SK-N-SH (cell line): Measurements from ENCODE around the gene PKM. TPM values are rescaled to one million over a fixed set of nuclear protein-coding genes. Genes with fewer than 3 reads are reported as not detected.
A peak's percentile ranks its signal among the peaks of the same experiment; 100 is the strongest.

Experiments used
- CTCF ChIA-PET: fragments of 300-600, 350-600 bp; formaldehyde crosslinking; extraction: SDS; loops from one replicate; lab custom pipeline; 2021; lab: Yijun Ruan, JAX
- POLR2A ChIA-PET: fragments of 350-600 bp; sonication (Branson Sonifier 250); formaldehyde crosslinking; extraction: SDS; loops from one replicate; lab custom pipeline; 2020; ENCODE audit warnings: antibody characterized with exemption, inconsistent platforms; lab: Yijun Ruan, JAX
- DNase-seq: peaks from one replicate; pipeline ENCODE4 v3.0.0; 2012
- H2AFZ ChIP-seq: fragments of 200-600 bp; sonication (generic); 2 replicates; pipeline ENCODE4 v1.8.1; 2016; ENCODE audit warnings: antibody characterized with exemption, mild to moderate bottlenecking, low read depth
- H3F3A ChIP-seq: fragments of 200-600 bp; sonication (generic); replicated peaks from 2 replicates; pipeline ENCODE3; 2016; ENCODE audit warnings: antibody characterized with exemption, mild to moderate bottlenecking; ENCODE audit not compliant: insufficient read depth
- H3K27ac ChIP-seq, 2 experiments: fragments of 200-500 bp in 1 of 2; fragments of 200-600 bp in 1 of 2; sonication (Bioruptor generic) in 1 of 2; sonication (generic), shearing (Covaris generic) in 1 of 2; 2 replicates each; pipeline versions ENCODE4 v1.5.1 to v1.6.1; 2014 to 2016; ENCODE audit warnings: low read depth in 2 of 2, inconsistent platforms in 1 of 2, low read length in 1 of 2, mild to moderate bottlenecking in 1 of 2, mixed read lengths in 1 of 2
- H3K27me3 ChIP-seq: fragments of 200-600 bp; sonication (generic), shearing (Covaris generic); 2 replicates; pipeline ENCODE4 v1.6.1; 2016; ENCODE audit warnings: mixed run types; ENCODE audit not compliant: insufficient read depth
- H3K36me3 ChIP-seq, 2 experiments: fragments of 200-500 bp in 1 of 2; fragments of 200-600 bp in 1 of 2; sonication (Bioruptor generic) in 1 of 2; sonication (generic) in 1 of 2; replicated peaks in 1 of 2; 2 replicates each; pipeline versions ENCODE3 to v1.5.1; 2014 to 2016; ENCODE audit warnings: low read length in 1 of 2, mild to moderate bottlenecking in 1 of 2; ENCODE audit not compliant: insufficient read depth in 2 of 2, control insufficient read depth in 1 of 2
- H3K4me1 ChIP-seq, 2 experiments: fragments of 200-500 bp in 1 of 2; fragments of 200-600 bp in 1 of 2; sonication (Bioruptor generic) in 1 of 2; sonication (generic), shearing (Covaris generic) in 1 of 2; 2 replicates each; pipeline versions ENCODE4 v1.5.1 to v1.6.1; 2014 to 2016; ENCODE audit warnings: low read depth in 1 of 2, low read length in 1 of 2, mixed run types in 1 of 2; ENCODE audit not compliant: insufficient read depth in 2 of 2, control insufficient read depth in 1 of 2
- H3K4me2 ChIP-seq: fragments of 200-600 bp; sonication (generic), shearing (Covaris generic); 2 replicates; pipeline ENCODE4 v1.6.1; 2017; ENCODE audit warnings: mixed run types
- H3K4me3 ChIP-seq, 2 experiments: fragments of 200-500 bp in 1 of 2; fragments of 200-600 bp in 1 of 2; sonication (Bioruptor generic) in 1 of 2; sonication (generic), shearing (Covaris generic) in 1 of 2; 2 replicates each; pipeline versions ENCODE4 v1.5.1 to v1.8.1; 2014 to 2016; ENCODE audit warnings: low read depth in 2 of 2, inconsistent platforms in 1 of 2, low read length in 1 of 2, mild to moderate bottlenecking in 1 of 2, mixed read lengths in 1 of 2, moderate library complexity in 1 of 2
- H3K79me2 ChIP-seq: fragments of 200-600 bp; sonication (generic); 2 replicates; pipeline ENCODE4 v1.8.1; 2017; ENCODE audit warnings: mild to moderate bottlenecking; ENCODE audit not compliant: insufficient read depth
- H3K9ac ChIP-seq: fragments of 200-600 bp; sonication (generic); 2 replicates; pipeline ENCODE4 v1.6.1; 2017; ENCODE audit warnings: mixed run types
- H3K9me2 ChIP-seq: fragments of 200-600 bp; sonication (generic); 2 replicates; pipeline ENCODE4 v1.6.1; 2017; ENCODE audit warnings: mixed run types
- H3K9me3 ChIP-seq: fragments of 200-600 bp; sonication (generic); 2 replicates; pipeline ENCODE4 v1.6.1; 2017; ENCODE audit warnings: mixed run types, mild to moderate bottlenecking, moderate library complexity
- H4K20me1 ChIP-seq: fragments of 200-600 bp; sonication (generic); 2 replicates; pipeline ENCODE4 v1.6.1; 2017; ENCODE audit warnings: mild to moderate bottlenecking, mixed run types; ENCODE audit not compliant: insufficient read depth
- CTCF ChIP-seq: fragments of 200-600 bp; sonication (generic); IDR thresholded peaks from 2 replicates; pipeline ENCODE4 v1.6.1; 2017; ENCODE audit warnings: antibody characterized with exemption, mild to moderate bottlenecking, moderate library complexity
- EP300 ChIP-seq, 2 experiments: IDR thresholded peaks; 2 replicates each; pipeline versions ENCODE4 v1.4.0 to v1.6.1; 2012; ENCODE audit warnings: borderline replicate concordance in 1 of 2, low read depth in 1 of 2, low read length in 1 of 2
- EZH2phosphoT487 ChIP-seq: fragments of 200-600 bp; sonication (generic); IDR thresholded peaks from 2 replicates; pipeline ENCODE4 v1.6.1; 2017; ENCODE audit warnings: low read depth, mixed run types, mild to moderate bottlenecking, antibody characterized with exemption, moderate library complexity, borderline replicate concordance
- FOXJ3 ChIP-seq: sonication (generic); formaldehyde crosslinking; IDR thresholded peaks from 2 replicates; pipeline ENCODE4 v1.5.1; 2020; ENCODE audit warnings: mild to moderate bottlenecking, missing genetic modification reagents
- FOXM1 ChIP-seq: IDR thresholded peaks from 2 replicates; pipeline ENCODE4 v1.4.0; 2012; ENCODE audit warnings: low read depth, mild to moderate bottlenecking
- GABPA ChIP-seq: IDR thresholded peaks from 2 replicates; pipeline ENCODE4 v1.4.0; 2012; ENCODE audit warnings: low read depth, mild to moderate bottlenecking
- JUND ChIP-seq: IDR thresholded peaks from 2 replicates; pipeline ENCODE4 v1.4.0; 2012
- MAX ChIP-seq: IDR thresholded peaks from 2 replicates; pipeline ENCODE4 v1.4.0; 2012; ENCODE audit warnings: low read depth
- MXI1 ChIP-seq: IDR thresholded peaks from 2 replicates; pipeline ENCODE4 v1.6.1; 2012; ENCODE audit warnings: mild to moderate bottlenecking, low read depth, low read length, improper control_type of control experiment
- NFIC ChIP-seq: IDR thresholded peaks from 2 replicates; pipeline ENCODE4 v1.4.0; 2012; ENCODE audit warnings: borderline replicate concordance
- PBX3 ChIP-seq: IDR thresholded peaks from 2 replicates; pipeline ENCODE4; 2012
- POLR2AphosphoS5 ChIP-seq: IDR thresholded peaks from 2 replicates; pipeline ENCODE4 v1.6.1; 2012; ENCODE audit warnings: low read depth, low read length
- RCOR1 ChIP-seq: fragments of 150-350 bp; IDR thresholded peaks from 2 replicates; pipeline ENCODE4 v1.6.1; 2017; ENCODE audit warnings: antibody characterized with exemption, low read length
- REST ChIP-seq: IDR thresholded peaks from 2 replicates; pipeline ENCODE4 v1.6.1; 2012; ENCODE audit warnings: mild to moderate bottlenecking, low read depth, low read length, moderate library complexity
- RFX5 ChIP-seq: IDR thresholded peaks from 2 replicates; pipeline ENCODE4 v1.6.1; 2012; ENCODE audit warnings: mild to moderate bottlenecking, improper control_type of control experiment, low read length
- RXRA ChIP-seq: IDR thresholded peaks from 2 replicates; pipeline ENCODE4 v1.4.0; 2012; ENCODE audit warnings: low read depth, mild to moderate bottlenecking, borderline replicate concordance
- SIN3A ChIP-seq: IDR thresholded peaks from 2 replicates; pipeline ENCODE4 v1.6.1; 2012; ENCODE audit warnings: low read depth, mild to moderate bottlenecking, low read length, moderate library complexity, borderline replicate concordance
- SMC3 ChIP-seq: IDR thresholded peaks from 2 replicates; pipeline ENCODE4 v1.6.1; 2012; ENCODE audit warnings: low read depth, low read length, improper control_type of control experiment
- TCF12 ChIP-seq: IDR thresholded peaks from 2 replicates; pipeline ENCODE4 v1.4.0; 2012
- TEAD4 ChIP-seq: IDR thresholded peaks from 2 replicates; pipeline ENCODE4 v1.4.0; 2012; ENCODE audit warnings: mild to moderate bottlenecking, borderline replicate concordance; ENCODE audit not compliant: insufficient read depth
- USF1 ChIP-seq: IDR thresholded peaks from 2 replicates; pipeline ENCODE4 v1.4.0; 2012; ENCODE audit warnings: low read depth, borderline replicate concordance
- YY1 ChIP-seq: IDR thresholded peaks from 2 replicates; pipeline ENCODE4 v1.4.0; 2012; ENCODE audit warnings: low read depth, mild to moderate bottlenecking
- ZBTB33 ChIP-seq: IDR thresholded peaks from 2 replicates; pipeline ENCODE4 v1.4.0; 2012; ENCODE audit warnings: low read depth, borderline replicate concordance
- WGBS: methylation state at CpG from one replicate; pipeline ENCODE4 v1.1.6; 2017; ENCODE audit warnings: low lambda C conversion rate; 5-methylcytosine and 5-hydroxymethylcytosine counted together
- polyA plus RNA-seq, 3 experiments: library from polyadenylated mRNA; depleted of rRNA; stranded (reverse); fragments of >200 nt; gene quantifications; 2 replicates each; pipeline ENCODE4 v1.2.3, GENCODE V29; 2012

The PKM gene
- polyA plus RNA-seq, 1 of the 3 experiments (the other 2 are of a cell fraction), result 1,453 TPM

- ChIA-PET POLR2A (no interaction called here), CTCF (interaction anchor here (1.2 to 2.3 kb wide), 2 partner anchors 10 to 38 kb away, joined by 5 to 10 read pairs; no protein-coding TSS in a partner anchor)
- H3K4me3 ChIP-seq, result peak overlapping the region; percentile 40 to 73; a peak in 3 of 4 replicates
- H3K36me3 ChIP-seq, result peaks cover 7 to 22% of the 10 kb centered on the region in 2 experiments
- H3K9ac ChIP-seq, result peak overlapping the region; percentile 88
- peak overlapping the region; percentile 61; the same call in 1 of the 2 replicates for H2AFZ ChIP-seq
- 7% methylated on average over 3 of the region's 3 CpGs for WGBS
- H3K9me3 ChIP-seq, result no peaks in the 10 kb centered on the region
- no peaks in the 10 kb centered on the region for H3K27me3 ChIP-seq
- H3K4me2 ChIP-seq, result peak overlapping the region; percentile 94
- H3F3A ChIP-seq, result peaks cover 34% of the 10 kb centered on the region
- peak; percentile 15 for DNase-seq
- H3K79me2 ChIP-seq, result peaks cover 33% of the 10 kb centered on the region
- peak overlapping the region; percentile 78 to 99 for H3K27ac ChIP-seq
- no peaks in the 10 kb centered on the region for H3K9me2 ChIP-seq
- H4K20me1 ChIP-seq, result no peaks in the 10 kb centered on the region
- peaks cover 8 to 25% of the 10 kb centered on the region in 2 experiments for H3K4me1 ChIP-seq
- no peak for TF ChIP-seq USF1
- no peak for TF ChIP-seq MXI1
- peak; percentile 89 for TF ChIP-seq POLR2AphosphoS5
- TF ChIP-seq GABPA, result no peak
- TF ChIP-seq EZH2phosphoT487, result no peak
- peak; percentile 52; the same call in 1 of the 2 replicates for TF ChIP-seq YY1
- TF ChIP-seq EP300 (IDR thresholded peaks at IDR 0.05; ENCODE audit: borderline replicate concordance in 1 of 2, low read depth in 1 of 2, low read length in 1 of 2), result peak in 1 of 2 experiments; percentile 84; a peak in 2 of 4 replicates
- TF ChIP-seq TCF12, result peak; percentile 74
- TF ChIP-seq SMC3, result no peak
- 0 out of 2 replicates have a peak, but pooled peaks have one; percentile 37 for TF ChIP-seq RXRA
- TF ChIP-seq NFIC, result peak; percentile 28; the same call in 1 of the 2 replicates
- no peak for TF ChIP-seq TEAD4
- TF ChIP-seq REST, result 0 out of 2 replicates have a peak, but pooled peaks have one; percentile 41
- TF ChIP-seq MAX, result no peak
- TF ChIP-seq RFX5, result no peak
- no peak; the same call in 1 of the 2 replicates for TF ChIP-seq SIN3A
- TF ChIP-seq RCOR1, result no peak
- TF ChIP-seq CTCF, result no peak
- peak; percentile 82 for TF ChIP-seq JUND
- no peak for TF ChIP-seq FOXM1
- 0 out of 2 replicates have a peak, but pooled peaks have one; percentile 15 for TF ChIP-seq ZBTB33
- TF ChIP-seq PBX3, result peak; percentile 52
- no peak for TF ChIP-seq FOXJ3 (CRISPR knock-in tag)
These were observed 6.3 kb upstream of the PKM start for GRCh38 chr15:72237029-72237852.
